Left lung (tissue), 10 donors: Measurements from ENCODE around the gene NUP98. TPM values are rescaled to one million over a fixed set of nuclear protein-coding genes. Genes with fewer than 3 reads are reported as not detected.
A peak's percentile ranks its signal among the peaks of the same experiment; 100 is the strongest.

Experiments
- ATAC-seq: fragments of 200-7000 bp; cut with Tn5 transposase; one replicate; pipeline ENCODE4 v1.9.1; 2020; ENCODE audit warnings: moderate library complexity
- DNase-seq, 4 donors: peaks; one replicate each; pipeline ENCODE4 v3.0.0-alpha.2; 2013 to 2020
- H3K27ac ChIP-seq, 2 donors: fragments of 200-600 bp; sonication (generic) in 1 of 2; one replicate each; pipeline versions ENCODE4 v1.5.0 to v1.8.0; 2020 to 2021
- H3K27me3 ChIP-seq, 2 donors: fragments of 200-600 bp; sonication (generic) in 1 of 2; one replicate each; pipeline versions ENCODE4 v1.5.0 to v1.8.0; 2020 to 2021
- H3K36me3 ChIP-seq, 2 donors: fragments of 200-600 bp; sonication (generic) in 1 of 2; one replicate each; pipeline versions ENCODE4 v1.5.0 to v1.8.0; 2020 to 2021
- H3K4me1 ChIP-seq, 2 donors: fragments of 200-600 bp; one replicate each; pipeline ENCODE4 v1.8.0; 2021
- H3K4me3 ChIP-seq, 2 donors: fragments of 200-600 bp; sonication (generic) in 1 of 2; one replicate each; pipeline versions ENCODE4 v1.5.0 to v1.8.0; 2020 to 2021; ENCODE audit warnings: mild to moderate bottlenecking in 1 of 2
- H3K9me3 ChIP-seq, 2 donors: fragments of 200-600 bp; sonication (generic) in 1 of 2; one replicate each; pipeline versions ENCODE4 v1.5.0 to v1.8.0; 2020 to 2021
- intact Hi-C, 2 donors: fragments of 100-400 bp; cut with DNase I; formaldehyde crosslinking; loops; one replicate each; pipeline versions ENCODE4 v1.11.2 to v1.14.2; 2022
- polyA plus RNA-seq, 6 donors: library from polyadenylated mRNA; unstranded; fragments of 120-200 nt; gene quantifications; one replicate each; pipeline ENCODE4 v1.2.1, GENCODE V29; 2013; ENCODE audit not compliant: insufficient read length in 6 of 6
- total RNA-seq, 2 donors: library from RNA; stranded (reverse); fragmentation: NEBNext Ultra II Directional; extraction: Animal tissue kit (Norgen Biotek cat#: 25700); gene quantifications; one replicate each; pipeline ENCODE4 v1.2.1, GENCODE V29; 2021
- TF ChIP-seq, protein P1 (sequence below), 2 donors: fragments of 200-600 bp; sonication (generic) in 1 of 2; IDR thresholded peaks; one replicate each; pipeline versions ENCODE4 v1.5.0 to v1.8.0; 2021; ENCODE audit warnings: antibody characterized with exemption in 2 of 2
- donor health status: DM: no; HTN: yes; CAD: no.
- donor health status: DM: no; HTN: no; CAD: no.

The NUP98 gene
- total and polyA plus RNA-seq, 8 donors: 59.9 to 76.3 (median 66.8) TPM

DNA sequence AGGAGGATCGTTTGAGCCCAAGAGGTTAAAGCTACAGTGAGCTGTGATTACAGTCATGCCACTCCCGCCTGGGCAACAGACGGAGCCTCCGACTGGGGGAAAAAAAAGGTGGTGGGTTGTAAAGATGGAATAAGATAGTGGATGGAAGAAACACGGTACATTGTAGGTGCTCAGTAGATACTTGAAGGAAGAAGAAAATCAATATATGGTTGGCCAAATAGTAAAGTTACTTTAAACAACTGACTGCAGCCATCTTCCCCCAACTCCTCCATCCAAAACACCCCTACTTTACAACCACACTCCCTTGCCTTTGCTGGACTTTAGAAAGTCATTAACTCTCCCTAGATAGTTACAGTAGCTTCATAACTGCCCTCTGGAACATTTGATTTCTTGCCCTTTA is 2.5 kb upstream of the NUP98 start:
- Histone ChIP-seq H3K9me3 (no peaks in the 10 kb centered on the region), H3K36me3 (no peaks in the 10 kb centered on the region), H3K27ac (no peak overlapping the region), H3K4me1 (peaks cover 16 to 27% of the 10 kb centered on the region in 2 donors), H3K4me3 (no peak overlapping the region), H3K27me3 (no peaks in the 10 kb centered on the region)
- DNase-seq (no peak), ATAC-seq (no peak)
- TF ChIP-seq, protein P1, sequence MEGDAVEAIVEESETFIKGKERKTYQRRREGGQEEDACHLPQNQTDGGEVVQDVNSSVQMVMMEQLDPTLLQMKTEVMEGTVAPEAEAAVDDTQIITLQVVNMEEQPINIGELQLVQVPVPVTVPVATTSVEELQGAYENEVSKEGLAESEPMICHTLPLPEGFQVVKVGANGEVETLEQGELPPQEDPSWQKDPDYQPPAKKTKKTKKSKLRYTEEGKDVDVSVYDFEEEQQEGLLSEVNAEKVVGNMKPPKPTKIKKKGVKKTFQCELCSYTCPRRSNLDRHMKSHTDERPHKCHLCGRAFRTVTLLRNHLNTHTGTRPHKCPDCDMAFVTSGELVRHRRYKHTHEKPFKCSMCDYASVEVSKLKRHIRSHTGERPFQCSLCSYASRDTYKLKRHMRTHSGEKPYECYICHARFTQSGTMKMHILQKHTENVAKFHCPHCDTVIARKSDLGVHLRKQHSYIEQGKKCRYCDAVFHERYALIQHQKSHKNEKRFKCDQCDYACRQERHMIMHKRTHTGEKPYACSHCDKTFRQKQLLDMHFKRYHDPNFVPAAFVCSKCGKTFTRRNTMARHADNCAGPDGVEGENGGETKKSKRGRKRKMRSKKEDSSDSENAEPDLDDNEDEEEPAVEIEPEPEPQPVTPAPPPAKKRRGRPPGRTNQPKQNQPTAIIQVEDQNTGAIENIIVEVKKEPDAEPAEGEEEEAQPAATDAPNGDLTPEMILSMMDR (IDR thresholded peaks at IDR 0.05): no peak
- intact Hi-C loops: no loop called here

DNA sequence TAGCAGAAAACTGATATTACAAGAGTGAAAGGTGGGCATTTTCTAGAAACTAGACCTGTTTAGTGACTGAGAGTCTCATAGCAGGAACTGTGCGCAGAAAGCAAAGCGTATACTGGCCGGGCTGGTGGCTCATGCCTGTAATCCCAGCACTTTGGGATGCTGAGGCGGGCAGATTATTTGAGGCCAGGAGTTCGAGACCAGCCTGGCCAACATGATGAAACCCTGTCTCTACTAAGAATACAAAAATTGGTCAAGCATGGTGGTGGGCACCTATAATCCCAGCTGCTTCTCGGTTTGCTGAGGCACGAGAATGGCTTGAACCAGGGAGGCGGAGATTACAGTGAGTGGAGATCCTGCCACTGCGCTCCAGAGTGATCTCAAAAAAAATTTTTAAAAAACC is 1.8 kb upstream of the NUP98 start:
- TF ChIP-seq, protein P1 (IDR thresholded peaks at IDR 0.05): no peak
- no peak overlapping the region for H3K4me3 ChIP-seq
- no peaks in the 10 kb centered on the region for H3K27me3 ChIP-seq
- H3K4me1 ChIP-seq: peaks cover 16 to 35% of the 10 kb centered on the region in 2 donors
- no peak overlapping the region for H3K27ac ChIP-seq
- no peak for ATAC-seq
- no peaks in the 10 kb centered on the region for H3K9me3 ChIP-seq
- H3K36me3 ChIP-seq: peaks cover 0 to 2% of the 10 kb centered on the region in 2 donors
- intact Hi-C loops: no loop called here
- DNase-seq: no peak

DNA sequence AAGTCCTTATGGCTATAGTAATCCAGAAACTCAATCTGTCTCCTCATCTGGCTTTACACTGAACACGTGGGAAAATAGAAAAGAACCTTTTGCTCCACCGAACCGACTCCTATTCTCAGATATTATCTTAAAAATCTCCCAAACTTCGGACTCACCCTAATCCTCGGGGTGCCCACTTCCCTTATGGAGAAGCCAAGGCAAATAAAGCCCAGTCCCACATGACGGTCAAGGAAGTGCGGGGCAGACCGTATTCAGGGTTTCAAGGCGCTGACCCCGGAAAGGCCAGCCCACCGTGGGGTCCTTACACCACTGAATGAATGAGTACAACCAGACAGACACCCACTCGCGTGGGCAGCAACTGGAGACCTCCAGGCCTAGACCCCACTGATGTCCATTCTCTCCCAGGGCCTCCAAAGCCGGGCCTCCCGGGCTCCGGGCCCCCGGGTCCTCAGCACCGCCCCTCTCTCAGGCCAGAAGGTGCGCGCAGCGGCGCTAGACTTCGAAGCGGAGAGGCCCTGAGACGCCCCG is 489 bp downstream of the NUP98 start:
- Histone ChIP-seq H3K4me1 (peaks cover 16 to 42% of the 10 kb centered on the region in 2 donors), H3K27ac (peak overlapping the region; percentile 91 to 94), H3K36me3 (peaks cover 0 to 25% of the 10 kb centered on the region in 2 donors), H3K4me3 (peak overlapping the region; percentile 76 to 78), H3K9me3 (no peaks in the 10 kb centered on the region), H3K27me3 (no peaks in the 10 kb centered on the region)
- intact Hi-C loops: no loop called here
- DNase-seq (no peak), ATAC-seq (peak; percentile 36)
- TF ChIP-seq, protein P1 (IDR thresholded peaks at IDR 0.05): no peak

DNA sequence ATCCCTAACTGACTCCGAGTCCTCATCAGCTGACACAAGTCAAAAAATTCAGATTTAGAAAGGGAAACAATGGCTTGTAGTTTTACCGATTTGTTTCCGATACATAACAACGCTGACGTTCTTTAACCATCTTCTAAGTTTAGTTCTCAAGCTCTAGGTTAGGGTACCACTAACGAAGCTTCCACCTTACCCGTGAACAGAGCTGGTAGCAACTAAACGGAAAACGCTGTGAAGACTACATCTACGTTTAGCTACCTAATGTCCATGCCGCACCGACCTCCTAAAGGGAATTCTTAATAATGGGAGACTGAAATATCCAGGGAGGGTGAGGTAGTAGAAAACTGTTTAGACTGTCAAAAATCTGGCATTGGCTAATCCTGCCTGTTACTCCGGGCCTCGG is 1.0 kb downstream of the NUP98 start:
- intact Hi-C loops: no loop called here
- H3K4me3 ChIP-seq: peak overlapping the region; percentile 76 to 78
- H3K27ac ChIP-seq: peak overlapping the region; percentile 91 to 94
- H3K4me1 ChIP-seq: peaks cover 16 to 42% of the 10 kb centered on the region in 2 donors
- TF ChIP-seq, protein P1 (IDR thresholded peaks at IDR 0.05): no peak
- DNase-seq: no peak
- no peaks in the 10 kb centered on the region for H3K9me3 ChIP-seq
- H3K27me3 ChIP-seq: no peaks in the 10 kb centered on the region
- peaks cover 0 to 30% of the 10 kb centered on the region in 2 donors for H3K36me3 ChIP-seq
- no peak for ATAC-seq

DNA sequence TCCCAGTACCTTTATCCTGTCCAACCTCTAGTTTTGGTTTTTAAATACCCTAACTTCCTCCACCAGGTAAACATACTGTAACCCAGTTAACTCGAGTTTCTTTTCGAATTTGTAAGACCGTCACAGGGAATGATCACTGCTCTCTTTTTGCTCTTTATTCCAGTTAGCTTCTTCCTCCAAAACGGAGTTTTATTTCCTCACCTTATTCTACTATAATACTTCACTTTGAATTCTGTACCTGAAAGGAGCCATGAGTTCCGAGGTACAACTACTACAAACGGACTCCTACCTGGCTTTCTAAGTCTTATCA is 1.4 kb downstream of the NUP98 start:
- peak overlapping the region in 1 of 2 donors; percentile 94 for H3K27ac ChIP-seq
- H3K4me1 ChIP-seq: peaks cover 16 to 45% of the 10 kb centered on the region in 2 donors
- intact Hi-C loops: no loop called here
- peaks cover 0 to 34% of the 10 kb centered on the region in 2 donors for H3K36me3 ChIP-seq
- TF ChIP-seq, protein P1 (IDR thresholded peaks at IDR 0.05): no peak
- no peaks in the 10 kb centered on the region for H3K9me3 ChIP-seq
- no peaks in the 10 kb centered on the region for H3K27me3 ChIP-seq
- H3K4me3 ChIP-seq: peak overlapping the region; percentile 76 to 78
- DNase-seq (no peak), ATAC-seq (no peak)
